NCI-H128 (cell line): ENCODE measurements around the gene CHGA.

Source experiments
- DNase-seq: peaks from one replicate; lab custom pipeline; 2025; ENCODE audit not compliant: unreplicated experiment; lab: John Stamatoyannopoulos, UW

CHGA gene

DNA sequence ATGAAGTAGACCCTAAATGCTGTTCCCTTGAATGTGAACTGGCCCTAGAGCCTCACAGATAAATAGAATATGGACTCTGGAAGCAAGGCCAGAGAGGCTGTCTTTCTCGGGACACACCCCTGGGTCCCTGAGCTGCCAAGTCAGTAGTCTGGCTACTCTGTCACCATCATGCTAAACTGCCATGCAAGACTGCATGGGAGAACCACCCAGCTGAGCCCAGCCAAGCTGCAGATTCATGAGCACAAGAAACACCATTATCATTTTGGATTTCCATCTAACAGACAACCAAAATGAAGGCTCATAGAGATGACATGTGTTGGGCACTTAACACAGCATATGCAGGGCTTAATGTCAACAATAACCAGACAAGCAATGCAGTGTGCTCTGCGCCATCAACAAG lies 53.3 kb downstream of the CHGA start:
- DNase-seq = no peak

DNA sequence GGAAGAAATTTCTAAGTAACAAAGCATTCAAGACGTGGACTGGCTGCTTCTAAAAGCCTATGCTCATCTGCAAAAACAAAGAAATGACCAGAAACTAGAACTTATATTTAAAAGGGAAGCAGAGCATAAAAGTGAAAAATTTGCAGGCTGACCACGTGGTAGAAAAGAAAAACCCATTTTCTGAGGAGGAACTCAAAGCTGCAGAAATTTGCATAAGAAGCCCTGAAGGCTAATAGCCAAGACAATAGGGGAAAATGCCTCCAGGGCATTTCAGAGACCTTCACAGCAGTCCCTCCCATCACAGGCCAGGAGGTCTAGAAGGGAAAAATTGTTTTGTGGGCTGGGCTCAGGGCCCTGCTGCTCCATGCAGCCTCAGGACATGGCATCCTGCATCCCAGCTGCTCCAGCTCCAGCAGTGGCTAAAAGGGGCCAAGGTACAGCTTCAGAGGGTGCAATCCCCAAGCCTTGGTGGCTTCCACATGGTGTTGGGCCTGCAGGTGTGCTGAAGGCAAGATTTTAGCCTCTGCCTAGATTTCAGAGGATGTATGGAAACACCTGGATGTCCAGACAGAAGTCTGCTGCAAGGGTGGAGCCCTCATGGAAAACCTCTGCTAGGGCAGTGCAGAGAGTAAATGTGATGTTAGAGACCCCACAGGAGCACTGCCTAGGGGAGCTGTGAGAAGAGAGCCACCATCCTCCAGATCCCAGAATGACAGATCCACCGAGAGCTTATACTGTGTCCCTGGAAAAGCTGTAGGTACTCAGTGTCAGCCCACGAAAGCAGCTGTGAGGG lies 55.5 kb downstream of the CHGA start:
- no peak for DNase-seq

DNA sequence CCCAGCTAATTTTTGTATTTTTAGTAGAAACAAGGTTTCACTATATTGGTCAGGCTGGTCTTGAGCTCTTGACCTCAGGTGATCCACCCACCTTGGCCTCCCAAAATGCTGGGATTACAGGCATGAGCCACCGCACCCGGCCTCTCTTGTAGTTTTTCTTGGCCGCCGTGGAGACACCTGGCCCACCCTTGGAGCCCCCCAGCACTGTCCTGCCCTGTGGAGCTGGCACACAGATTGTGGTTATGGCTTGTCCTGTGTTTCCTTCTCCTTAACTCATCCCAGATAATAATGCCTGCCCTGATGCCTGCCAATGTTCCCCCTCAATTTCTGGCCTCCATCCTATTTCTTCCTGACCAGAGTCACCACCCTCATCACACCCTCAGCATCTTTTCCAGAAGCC lies 57.9 kb downstream of the CHGA start:
- no peak for DNase-seq

DNA sequence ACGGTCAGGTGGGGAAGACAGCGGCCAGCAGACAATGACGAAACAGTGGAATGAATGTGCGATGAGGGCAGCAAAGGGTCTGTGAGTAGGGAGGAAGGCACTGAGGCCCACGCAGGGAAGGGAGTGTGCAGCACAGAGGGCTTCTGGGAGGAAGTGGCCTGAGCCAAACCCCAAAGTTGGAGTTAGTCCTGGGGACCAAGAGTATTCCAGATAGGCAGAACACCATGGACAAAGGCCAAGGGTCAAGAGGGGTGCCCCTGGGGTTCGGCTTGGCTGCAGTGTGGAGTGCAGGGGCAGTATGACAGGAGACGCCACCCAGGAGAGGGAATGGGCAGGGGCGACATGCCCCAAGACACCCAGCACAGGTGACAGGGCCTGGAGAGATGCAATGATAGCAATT lies 58.8 kb downstream of the CHGA start:
- no peak for DNase-seq

DNA sequence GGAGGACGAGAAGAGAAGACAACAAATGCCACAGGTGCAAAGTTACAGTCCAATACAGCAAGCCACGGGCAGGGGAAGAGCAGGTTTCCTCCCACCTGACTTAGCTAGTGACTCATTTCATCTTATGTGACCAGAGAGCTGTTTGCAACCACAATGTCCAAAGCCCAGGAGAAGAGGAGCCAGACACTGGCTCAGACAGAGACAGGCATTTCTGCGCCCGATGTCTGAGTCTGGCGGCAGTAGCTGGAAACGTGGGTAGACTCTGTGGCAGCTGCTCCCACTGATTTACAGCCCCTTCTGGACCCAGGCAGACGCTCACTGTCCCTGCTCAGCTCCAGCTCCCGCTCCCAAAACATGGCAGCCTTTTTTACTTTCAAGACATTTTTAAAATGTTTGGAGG lies 60.0 kb downstream of the CHGA start:
- DNase-seq = no peak

DNA sequence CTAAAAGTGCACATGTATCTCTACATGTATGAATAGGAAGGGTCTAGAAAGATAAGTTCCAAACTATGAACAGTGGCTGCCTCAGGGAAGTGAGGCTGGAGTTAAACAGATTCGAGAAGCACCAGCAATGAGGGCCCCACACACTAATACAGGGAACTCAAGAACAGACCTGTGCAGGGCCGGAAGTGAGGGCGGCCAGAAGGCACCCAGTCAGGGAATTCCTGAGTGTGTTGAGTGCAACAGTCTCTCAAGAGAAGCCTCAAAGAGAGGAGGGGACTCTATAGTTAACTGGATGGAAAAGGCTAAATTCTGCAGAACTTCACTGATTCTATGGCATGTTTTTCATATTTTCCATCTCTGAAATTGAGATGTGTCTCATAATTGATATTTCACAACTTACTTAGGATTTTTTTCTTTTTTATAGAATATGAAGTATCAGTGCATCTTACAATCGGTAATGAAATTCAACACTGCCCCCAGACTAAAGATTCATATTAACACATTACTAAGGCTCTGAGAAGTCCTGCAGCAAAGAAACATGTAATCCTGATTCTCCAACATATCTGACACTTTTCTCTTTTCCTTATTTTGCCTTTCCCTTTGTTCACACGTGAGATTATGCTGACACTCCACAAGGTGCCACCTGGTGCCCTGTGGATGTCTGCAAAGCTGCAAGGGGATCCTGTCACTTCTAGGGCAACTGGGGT lies 61.3 kb downstream of the CHGA start:
- no peak for DNase-seq
